ENCODE data around the gene DCC. TPM values are rescaled to one million over a fixed set of nuclear protein-coding genes. Genes with fewer than 3 reads are reported as not detected.

DCC gene
- total and polyA plus RNA-seq, 2 donors (not counting 1 experiment from before 2014, with no cell fraction given), result not detected

GRCh38 chr18:53169346-53169745 lies 829.3 kb downstream of the DCC start:
- Histone ChIP-seq H3K9ac (ENCODE audit: low read length) (no peak overlapping the region), H3K36me3 (replicated peaks in 1 of 2; ENCODE audit: control extremely low read depth in 1 of 2, control insufficient read depth in 1 of 2, extremely low read depth in 1 of 2, insufficient read depth in 2 of 2, low read length in 1 of 2) (no peaks in the 10 kb centered on the region), H4K20me1 (ENCODE audit: control insufficient read depth, insufficient read depth, low read length, poor library complexity, severe bottlenecking) (no peaks in the 10 kb centered on the region), H3K9me3 (ENCODE audit: control extremely low read depth in 1 of 3, control insufficient read depth in 2 of 3, insufficient read depth in 1 of 3, low read length in 2 of 3) (no peaks in the 10 kb centered on the region), H3K27ac (ENCODE audit: low read length in 2 of 2) (no peak overlapping the region), H3K79me2 (ENCODE audit: control insufficient read depth, insufficient read depth, low read length) (no peaks in the 10 kb centered on the region), H3K27me3 (replicated peaks in 1 of 4; ENCODE audit: control extremely low read depth in 1 of 4, control insufficient read depth in 3 of 4, insufficient read depth in 4 of 4, low read length in 3 of 4) (no peaks in the 10 kb centered on the region), H3K4me2 (replicated peaks; ENCODE audit: low read depth, low read length, poor library complexity, severe bottlenecking) (no peak overlapping the region), H3K4me1 (ENCODE audit: control insufficient read depth in 2 of 2, insufficient read depth in 2 of 2, low read length in 2 of 2) (no peaks in the 10 kb centered on the region), H2AFZ (ENCODE audit: insufficient read depth, low read depth, low read length, poor library complexity, severe bottlenecking) (no peak overlapping the region), H3K4me3 (ENCODE audit: control extremely low read depth in 1 of 5, extremely low read depth in 1 of 5, insufficient read depth in 1 of 5, low read depth in 2 of 5, low read length in 4 of 5) (no peak overlapping the region)
- TF ChIP-seq EZH2 (IDR thresholded peaks at IDR 0.05; ENCODE audit: borderline replicate concordance, insufficient read depth, low read depth, low read length, poor library complexity, severe bottlenecking) (no peak), CTCF (IDR thresholded peaks at IDR 0.05) (no peak)
- no peak for DNase-seq
- WGBS (ENCODE audit: insufficient coverage), result 88% methylated on average over 4 of the region's 5 CpGs
- intact Hi-C loops (cut with micrococcal nuclease), result no loop called here
- Mint-ChIP-seq H3K4me1 (no peaks in the 10 kb centered on the region), H3K27ac (no peak overlapping the region), H3K27me3 (no peaks in the 10 kb centered on the region), H3K4me3 (no peak overlapping the region), H3K9me3 (ENCODE audit: insufficient read depth) (no peaks in the 10 kb centered on the region)
- ChIA-PET POLR2A (no interaction called here), CTCF (no interaction called here)
- ATAC-seq (ENCODE audit: low read depth), result no peak

DNA sequence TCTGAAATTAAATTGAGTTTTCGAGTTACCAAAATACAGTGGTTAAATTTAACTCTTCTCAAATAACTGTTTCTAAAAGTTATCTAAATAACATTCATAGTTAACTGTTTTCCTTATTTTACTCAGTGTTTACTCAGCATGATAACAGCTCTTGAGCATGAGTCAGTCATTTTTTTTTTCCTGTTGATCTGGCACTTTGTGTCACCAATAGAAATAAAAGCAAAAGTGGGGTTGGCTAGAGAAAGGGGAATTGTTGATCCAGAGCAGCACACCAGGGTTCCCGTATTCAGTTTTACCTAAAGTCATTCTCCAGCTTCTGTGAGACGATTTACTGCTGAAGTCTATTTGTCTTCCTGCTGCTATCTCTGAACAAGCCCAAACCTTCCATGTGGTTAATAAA lies 851.6 kb downstream of the DCC start:
- ATAC-seq (ENCODE audit: low read depth) (no peak), DNase-seq (no peak)
- H3K4me1 ChIP-seq (ENCODE audit: control insufficient read depth in 2 of 2, insufficient read depth in 2 of 2, low read length in 2 of 2), result no peaks in the 10 kb centered on the region
- TF ChIP-seq CTCF (IDR thresholded peaks at IDR 0.05) (no peak), EZH2 (IDR thresholded peaks at IDR 0.05; ENCODE audit: borderline replicate concordance, insufficient read depth, low read depth, low read length, poor library complexity, severe bottlenecking) (no peak)
- whole genome bisulfite sequencing (ENCODE audit: insufficient coverage), result no CpG with 5 or more reads among the region's 3 CpGs
- CTCF ChIA-PET, result no interaction called here
- no peak overlapping the region for H3K4me2 ChIP-seq (replicated peaks; ENCODE audit: low read depth, low read length, poor library complexity, severe bottlenecking)
- H3K27me3 ChIP-seq (replicated peaks in 1 of 4; ENCODE audit: control extremely low read depth in 1 of 4, control insufficient read depth in 3 of 4, insufficient read depth in 4 of 4, low read length in 3 of 4), result no peaks in the 10 kb centered on the region
- H3K27ac Mint-ChIP-seq, result no peak overlapping the region
- H3K4me3 Mint-ChIP-seq, result no peak overlapping the region
- no peaks in the 10 kb centered on the region for H3K9me3 Mint-ChIP-seq (ENCODE audit: insufficient read depth)
- no peak overlapping the region for H2AFZ ChIP-seq (ENCODE audit: insufficient read depth, low read depth, low read length, poor library complexity, severe bottlenecking)
- no peaks in the 10 kb centered on the region for H3K36me3 ChIP-seq (replicated peaks in 1 of 2; ENCODE audit: control extremely low read depth in 1 of 2, control insufficient read depth in 1 of 2, extremely low read depth in 1 of 2, insufficient read depth in 2 of 2, low read length in 1 of 2)
- no peak overlapping the region for H3K4me3 ChIP-seq (ENCODE audit: control extremely low read depth in 1 of 5, extremely low read depth in 1 of 5, insufficient read depth in 1 of 5, low read depth in 2 of 5, low read length in 4 of 5)
- POLR2A ChIA-PET, result no interaction called here
- no peak overlapping the region for H3K27ac ChIP-seq (ENCODE audit: low read length in 2 of 2)
- peaks cover 0 to 4% (median 0%) of the 10 kb centered on the region in 3 donors for H3K9me3 ChIP-seq (ENCODE audit: control extremely low read depth in 1 of 3, control insufficient read depth in 2 of 3, insufficient read depth in 1 of 3, low read length in 2 of 3)
- no peaks in the 10 kb centered on the region for H4K20me1 ChIP-seq (ENCODE audit: control insufficient read depth, insufficient read depth, low read length, poor library complexity, severe bottlenecking)
- intact Hi-C loops (cut with micrococcal nuclease), result no loop called here
- H3K27me3 Mint-ChIP-seq, result no peaks in the 10 kb centered on the region
- no peaks in the 10 kb centered on the region for H3K79me2 ChIP-seq (ENCODE audit: control insufficient read depth, insufficient read depth, low read length)
- no peaks in the 10 kb centered on the region for H3K4me1 Mint-ChIP-seq
- no peak overlapping the region for H3K9ac ChIP-seq (ENCODE audit: low read length)

Data from B cell (primary cell).